K562 (cell line): ENCODE measurements around the gene SELENOI. TPM values are rescaled to one million over a fixed set of nuclear protein-coding genes. Genes with fewer than 3 reads are reported as not detected.

Experiments
- CBX3 ChIP-seq, 2 experiments: IDR thresholded peaks; 1 replicate in 1 of 2; 2 replicates in 1 of 2; pipeline ENCODE4 v1.6.1; 2012; ENCODE audit warnings: inconsistent platforms in 2 of 2, low read length in 2 of 2, borderline replicate concordance in 1 of 2, control low read depth in 1 of 2
- HEY1 ChIP-seq: fragments of 250-450 bp; sonication (Bioruptor Pico); IDR thresholded peaks from 2 replicates; pipeline ENCODE4 v1.5.0; 2020; ENCODE audit warnings: mild to moderate bottlenecking, moderate library complexity, borderline replicate concordance
- KDM4B ChIP-seq, 2 experiments: fragments of 450-650 bp in 1 of 2; sonication (generic) in 1 of 2; IDR thresholded peaks; 2 replicates each; pipeline ENCODE4 v1.6.1; 2016 to 2017; ENCODE audit warnings: borderline replicate concordance in 2 of 2, antibody characterized with exemption in 1 of 2, low read depth in 1 of 2, mild to moderate bottlenecking in 1 of 2
- SPI1 ChIP-seq: IDR thresholded peaks from 2 replicates; pipeline ENCODE4 v1.6.1; 2011; ENCODE audit warnings: low read depth, low read length, control low read depth, borderline replicate concordance
- ZEB2 ChIP-seq: fragments of 450-650 bp; IDR thresholded peaks from 2 replicates; pipeline ENCODE4 v1.6.1; 2016
- ZFP1 ChIP-seq: fragments of 450-650 bp; formaldehyde crosslinking; IDR thresholded peaks from 2 replicates; pipeline ENCODE4 v1.4.0; 2020; ENCODE audit warnings: mild to moderate bottlenecking, mixed read lengths
- ZNF3 ChIP-seq: fragments of 250-450 bp; sonication (Bioruptor Pico); IDR thresholded peaks from 2 replicates; pipeline ENCODE4 v1.5.0; 2021; ENCODE audit warnings: mild to moderate bottlenecking, moderate library complexity
- ZNF609 ChIP-seq: sonication (generic); formaldehyde crosslinking; IDR thresholded peaks from 2 replicates; pipeline ENCODE4 v1.8.1; 2023; ENCODE audit warnings: missing genetic modification reagents, mild to moderate bottlenecking, borderline replicate concordance
- polyA plus RNA-seq, 8 experiments: library from polyadenylated mRNA; depleted of rRNA in 4 of 8; stranded (reverse) in 5 of 8; unstranded in 3 of 8; fragments of >200 nt; fragmentation: Nextera tagmentation in 2 of 8; fragmentation: Illumina TruSeq in 1 of 8; extraction: Ambion mirVana in 2 of 8; extraction: Trizol in 1 of 8; gene quantifications; 2 replicates each; pipeline versions ENCODE4 v1.2.1 to v1.2.3, GENCODE V29; 2011 to 2014; ENCODE audit warnings: inconsistent platforms in 1 of 8, missing spikeins in 1 of 8
- total RNA-seq, 7 experiments: library from RNA; depleted of rRNA in 6 of 7; stranded (reverse); fragments of >200 nt in 6 of 7; fragmentation: Illumina TruSeq in 2 of 7; extraction: Trizol in 2 of 7; gene quantifications; 2 replicates each; pipeline versions ENCODE4 v1.2.1 to v1.2.3, GENCODE V29; 2011 to 2021; ENCODE audit warnings: low replicate concordance in 1 of 7
- TF ChIP-seq, protein P1 (sequence below): fragments of 250-450 bp; sonication (Bioruptor Pico); IDR thresholded peaks from 2 replicates; pipeline ENCODE4 v1.4.0; 2020; ENCODE audit warnings: borderline replicate concordance

Gene SELENOI
- total and polyA plus RNA-seq, 9 of the 15 experiments (the other 6 are each of a cell fraction or from before 2014, with no cell fraction given) = 9.6 to 46.9 (median 24.4) TPM

DNA sequence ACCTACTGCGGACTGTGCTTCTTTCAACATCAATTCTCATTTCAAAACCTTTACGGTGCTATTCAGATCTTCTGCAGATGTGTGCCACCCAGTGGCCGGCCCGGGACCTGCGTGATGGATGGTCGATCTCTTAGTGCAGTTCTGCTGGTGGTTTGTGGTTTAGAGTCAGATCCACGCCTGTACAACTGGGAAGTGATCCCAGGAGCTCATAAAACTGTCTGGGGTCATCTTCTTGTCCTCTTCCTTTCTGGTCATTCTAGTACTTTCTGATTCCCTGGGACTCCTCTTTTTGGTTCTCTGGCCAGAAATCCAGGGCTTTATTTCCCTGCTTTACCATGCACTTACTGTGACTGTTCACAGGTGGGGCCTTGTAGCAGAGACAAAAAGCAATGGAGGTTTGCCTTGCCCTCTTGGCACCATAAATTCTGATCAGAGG lies 15.8 kb upstream of the SELENOI start (continued):
- TF ChIP-seq ZNF609 (CRISPR knock-in tag) (no peak), CBX3 (IDR thresholded peaks at IDR 0.05; ENCODE audit: borderline replicate concordance in 1 of 2, low read length in 2 of 2) (0 out of 3 replicates have a peak, but pooled peaks of 1 of the 2 experiments have one; percentile 27), ZEB2 (0 out of 2 replicates have a peak, but pooled peaks have one; percentile 34), ZFP1 (CRISPR knock-in tag) (no peak), KDM4B (IDR thresholded peaks at IDR 0.05; ENCODE audit: borderline replicate concordance in 2 of 2, low read depth in 1 of 2) (no peak), HEY1 (CRISPR knock-in tag) (no peak), SPI1 (peak; percentile 4; the same call in 1 of the 2 replicates), ZNF3 (no peak)
- TF ChIP-seq, protein P1, sequence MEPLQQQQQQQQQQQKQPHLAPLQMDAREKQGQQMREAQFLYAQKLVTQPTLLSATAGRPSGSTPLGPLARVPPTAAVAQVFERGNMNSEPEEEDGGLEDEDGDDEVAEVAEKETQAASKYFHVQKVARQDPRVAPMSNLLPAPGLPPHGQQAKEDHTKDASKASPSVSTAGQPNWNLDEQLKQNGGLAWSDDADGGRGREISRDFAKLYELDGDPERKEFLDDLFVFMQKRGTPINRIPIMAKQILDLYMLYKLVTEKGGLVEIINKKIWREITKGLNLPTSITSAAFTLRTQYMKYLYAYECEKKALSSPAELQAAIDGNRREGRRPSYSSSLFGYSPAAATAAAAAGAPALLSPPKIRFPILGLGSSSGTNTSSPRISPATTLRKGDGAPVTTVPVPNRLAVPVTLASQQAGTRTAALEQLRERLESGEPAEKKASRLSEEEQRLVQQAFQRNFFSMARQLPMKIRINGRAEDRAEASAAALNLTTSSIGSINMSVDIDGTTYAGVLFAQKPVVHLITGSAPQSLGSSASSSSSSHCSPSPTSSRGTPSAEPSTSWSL = no peak
